IMR-90 (cell line): ENCODE measurements around the gene IFI27L1. TPM values are rescaled to one million over a fixed set of nuclear protein-coding genes. Genes with fewer than 3 reads are reported as not detected.

Experiments used
- ATAC-seq: fragments of 200-7000 bp; cut with Tn5 transposase; 2 replicates; pipeline ENCODE4 v1.9.1; 2020; ENCODE audit warnings: low read depth, mild to moderate bottlenecking, moderate library complexity
- BruUV-seq: library from RNA; stranded (reverse); fragments of 400-500 nt; replicated peaks from 2 replicates; lab custom pipeline; 2021; lab: Mats Ljungman, UMichigan
- CTCF ChIA-PET: fragments of 300-600 bp; formaldehyde crosslinking; extraction: SDS; loops from one replicate; lab custom pipeline; 2021; ENCODE audit warnings: antibody characterized with exemption; lab: Yijun Ruan, JAX
- POLR2A ChIA-PET: fragments of 300-600 bp; sonication (Branson Sonifier 250); formaldehyde crosslinking; loops from one replicate; lab custom pipeline; 2022; ENCODE audit warnings: antibody characterized with exemption; ENCODE audit not compliant: unreplicated experiment; lab: Charles Lee
- DNase-seq: peaks from one replicate; pipeline ENCODE4 v3.0.0; 2013
- H2AFZ ChIP-seq: replicated peaks from 2 replicates; pipeline ENCODE3; 2013; ENCODE audit warnings: low read length, mild to moderate bottlenecking; ENCODE audit not compliant: poor library complexity
- H2AK5ac ChIP-seq: 2 replicates; pipeline ENCODE4 v1.6.1; 2013; ENCODE audit warnings: low read depth, low read length, inconsistent platforms
- H2AK9ac ChIP-seq: replicated peaks from 2 replicates; pipeline ENCODE3; 2013; ENCODE audit warnings: mild to moderate bottlenecking, low read depth, low read length, moderate library complexity; ENCODE audit not compliant: poor library complexity
- H2BK120ac ChIP-seq: 2 replicates; pipeline ENCODE4 v1.6.1; 2013; ENCODE audit warnings: low read depth, low read length, inconsistent platforms
- H2BK15ac ChIP-seq: 3 replicates; pipeline ENCODE4 v1.6.1; 2013; ENCODE audit warnings: low read depth, low read length, inconsistent platforms
- H2BK20ac ChIP-seq: 2 replicates; pipeline ENCODE4 v1.6.1; 2013; ENCODE audit warnings: low read depth, mild to moderate bottlenecking, inconsistent platforms, low read length, moderate library complexity
- H2BK5ac ChIP-seq: 2 replicates; pipeline ENCODE4 v1.6.1; 2013; ENCODE audit warnings: mild to moderate bottlenecking, low read depth, low read length, inconsistent platforms; ENCODE audit not compliant: poor library complexity, severe bottlenecking
- H3K14ac ChIP-seq: replicated peaks from 2 replicates; pipeline ENCODE4 v1.6.1; 2013; ENCODE audit warnings: low read depth, low read length, inconsistent platforms
- H3K18ac ChIP-seq: 2 replicates; pipeline ENCODE4 v1.6.1; 2013; ENCODE audit warnings: low read depth, low read length, control low read depth
- H3K23ac ChIP-seq: 2 replicates; pipeline ENCODE4 v1.6.1; 2013; ENCODE audit warnings: low read depth, low read length, inconsistent platforms
- H3K27ac ChIP-seq: 2 replicates; pipeline ENCODE4 v1.5.1; 2013; ENCODE audit warnings: mild to moderate bottlenecking, control low read depth, low read length; ENCODE audit not compliant: insufficient read depth
- H3K27me3 ChIP-seq: 2 replicates; pipeline ENCODE4 v1.6.1; 2013; ENCODE audit warnings: low read length; ENCODE audit not compliant: control insufficient read depth, insufficient read depth
- H3K36me3 ChIP-seq: 2 replicates; pipeline ENCODE4 v1.6.1; 2013; ENCODE audit warnings: low read length, mixed read lengths; ENCODE audit not compliant: control insufficient read depth, insufficient read depth
- H3K4ac ChIP-seq: 2 replicates; pipeline ENCODE4 v1.6.1; 2013; ENCODE audit warnings: low read depth, low read length, inconsistent platforms
- H3K4me1 ChIP-seq: 2 replicates; pipeline ENCODE4 v1.6.1; 2013; ENCODE audit warnings: low read length, mixed read lengths; ENCODE audit not compliant: control insufficient read depth, insufficient read depth
- H3K4me2 ChIP-seq: 2 replicates; pipeline ENCODE4 v1.6.1; 2013; ENCODE audit warnings: low read depth, mild to moderate bottlenecking, control low read depth, low read length, moderate library complexity
- H3K4me3 ChIP-seq: 2 replicates; pipeline ENCODE4 v1.5.1; 2013; ENCODE audit warnings: low read depth, mild to moderate bottlenecking, control low read depth, low read length, moderate library complexity; ENCODE audit not compliant: insufficient read depth
- H3K56ac ChIP-seq: 2 replicates; pipeline ENCODE4 v1.6.1; 2013; ENCODE audit warnings: low read length, inconsistent platforms; ENCODE audit not compliant: insufficient read depth; ENCODE audit errors: extremely low read depth
- H3K79me1 ChIP-seq, 2 experiments: 2 replicates each; pipeline ENCODE4 v1.6.1; 2013; ENCODE audit warnings: low read length in 2 of 2, inconsistent platforms in 1 of 2, low read depth in 1 of 2
- H3K9ac ChIP-seq: 2 replicates; pipeline ENCODE4 v1.6.1; 2013; ENCODE audit warnings: low read depth, low read length, control low read depth
- H3K9me1 ChIP-seq: 2 replicates; pipeline ENCODE4 v1.6.1; 2013; ENCODE audit warnings: low read length, inconsistent platforms; ENCODE audit not compliant: insufficient read depth
- H3K9me3 ChIP-seq: 2 replicates; pipeline ENCODE4 v1.6.1; 2013; ENCODE audit warnings: low read length; ENCODE audit not compliant: control insufficient read depth, insufficient read depth
- H4K20me1 ChIP-seq: 2 replicates; pipeline ENCODE4 v1.6.1; 2013; ENCODE audit warnings: low read length, inconsistent platforms; ENCODE audit not compliant: insufficient read depth
- H4K5ac ChIP-seq: 2 replicates; pipeline ENCODE4 v1.6.1; 2013; ENCODE audit warnings: mild to moderate bottlenecking, low read depth, low read length, control low read depth
- H4K8ac ChIP-seq, 2 experiments: 2 replicates each; pipeline ENCODE4 v1.6.1; 2013; ENCODE audit warnings: low read depth in 2 of 2, low read length in 2 of 2, control low read depth in 1 of 2, inconsistent platforms in 1 of 2
- H4K91ac ChIP-seq: 2 replicates; pipeline ENCODE4 v1.6.1; 2013; ENCODE audit warnings: low read depth, low read length, inconsistent platforms; ENCODE audit not compliant: insufficient read depth
- BHLHE40 ChIP-seq: fragments of 150-350 bp; IDR thresholded peaks from 2 replicates; pipeline ENCODE4 v1.6.1; 2016; ENCODE audit warnings: mild to moderate bottlenecking, low read depth, low read length
- CEBPB ChIP-seq: IDR thresholded peaks from 2 replicates; pipeline ENCODE4 v1.6.1; 2012; ENCODE audit warnings: low read depth, low read length, improper control_type of control experiment
- CHD1 ChIP-seq: IDR thresholded peaks from 2 replicates; pipeline ENCODE4 v1.6.1; 2012; ENCODE audit warnings: low read depth, low read length, improper control_type of control experiment
- FOS ChIP-seq: fragments of 150-350 bp; IDR thresholded peaks from 2 replicates; pipeline ENCODE4 v1.6.1; 2016; ENCODE audit warnings: low read depth, low read length
- MAFK ChIP-seq: IDR thresholded peaks from 2 replicates; pipeline ENCODE4 v1.6.1; 2012; ENCODE audit warnings: low read depth, low read length, improper control_type of control experiment
- MAZ ChIP-seq: IDR thresholded peaks from 2 replicates; pipeline ENCODE4 v1.6.1; 2012; ENCODE audit warnings: low read depth, mild to moderate bottlenecking, low read length, improper control_type of control experiment, moderate library complexity, borderline replicate concordance
- MXI1 ChIP-seq: IDR thresholded peaks from 2 replicates; pipeline ENCODE4 v1.6.1; 2012; ENCODE audit warnings: low read depth, mild to moderate bottlenecking, low read length, moderate library complexity, borderline replicate concordance
- NFE2L2 ChIP-seq: fragments of 150-350 bp; IDR thresholded peaks from 2 replicates; pipeline ENCODE4 v1.6.1; 2016; ENCODE audit warnings: low read depth, mild to moderate bottlenecking, low read length
- POLR2A ChIP-seq: IDR thresholded peaks from 2 replicates; pipeline ENCODE4 v1.6.1; 2012; ENCODE audit warnings: mild to moderate bottlenecking, low read depth, low read length
- RAD21 ChIP-seq: IDR thresholded peaks from 2 replicates; pipeline ENCODE4 v1.6.1; 2012; ENCODE audit warnings: low read length, improper control_type of control experiment
- RCOR1 ChIP-seq: IDR thresholded peaks from 2 replicates; pipeline ENCODE4 v1.6.1; 2012; ENCODE audit warnings: mild to moderate bottlenecking, low read length, improper control_type of control experiment; ENCODE audit not compliant: insufficient replicate concordance
- RFX5 ChIP-seq: IDR thresholded peaks from 2 replicates; pipeline ENCODE4 v1.8.0; 2012; ENCODE audit warnings: low read depth, mild to moderate bottlenecking, low read length, moderate library complexity
- SMC3 ChIP-seq: fragments of 150-350 bp; IDR thresholded peaks from 2 replicates; pipeline ENCODE4 v1.6.1; 2016; ENCODE audit warnings: low read depth, mild to moderate bottlenecking, antibody characterized with exemption, low read length, moderate library complexity
- USF2 ChIP-seq: fragments of 150-350 bp; IDR thresholded peaks from 2 replicates; pipeline ENCODE4 v1.6.1; 2017; ENCODE audit warnings: mild to moderate bottlenecking, antibody characterized with exemption, low read length, low read depth
- WGBS, 2 experiments: methylation state at CpG; one replicate each; pipeline versions ENCODE4 v1.1.5 to v1.1.7; 2013; ENCODE audit warnings: missing lambda C conversion rate in 2 of 2; ENCODE audit not compliant: insufficient read length in 1 of 2; ENCODE audit errors: extremely low coverage in 2 of 2; 5-methylcytosine and 5-hydroxymethylcytosine counted together
- dilution Hi-C: fragments of 300-500 bp; cut with HindIII; formaldehyde crosslinking; loops from one replicate; pipeline ENCODE4 v1.14.3; 2018; ENCODE audit warnings: low sequenced_read_pairs; ENCODE audit not compliant: unreplicated experiment
- in situ Hi-C: fragments of 300-500 bp; cut with MboI; formaldehyde crosslinking; loops from 3 replicates; pipeline ENCODE4 v1.14.3; 2019; ENCODE audit warnings: low sequenced_read_pairs, inconsistent platforms, mixed read lengths
- intact Hi-C: fragments of 100-400 bp; cut with micrococcal nuclease; formaldehyde crosslinking; loops from 2 replicates; pipeline ENCODE4 v1.10.0; 2022
- polyA plus RNA-seq, 3 experiments: library from polyadenylated mRNA; depleted of rRNA; stranded (reverse); fragments of >200 nt; gene quantifications; 2 replicates each; pipeline ENCODE4 v1.2.3, GENCODE V29; 2012; ENCODE audit warnings: low replicate concordance in 1 of 3
- total RNA-seq: library from RNA; depleted of rRNA; stranded (reverse); fragments of >200 nt; gene quantifications from 2 replicates; pipeline ENCODE4 v1.2.3, GENCODE V29; 2012
- TF ChIP-seq, protein P1 (sequence below): fragments of 150-350 bp; IDR thresholded peaks from 2 replicates; pipeline ENCODE4 v1.6.1; 2016; ENCODE audit warnings: low read depth, mild to moderate bottlenecking, low read length, moderate library complexity, borderline replicate concordance
- TF ChIP-seq, protein P2 (sequence below): conservative IDR thresholded peaks from 2 replicates; pipeline ENCODE4 v1.5.1; 2012; ENCODE audit warnings: mild to moderate bottlenecking, low read depth, low read length, improper control_type of control experiment

The IFI27L1 gene
- total and polyA plus RNA-seq, 2 of the 4 experiments (the other 2 are of a cell fraction), result 13.3 to 24.3 TPM

DNA sequence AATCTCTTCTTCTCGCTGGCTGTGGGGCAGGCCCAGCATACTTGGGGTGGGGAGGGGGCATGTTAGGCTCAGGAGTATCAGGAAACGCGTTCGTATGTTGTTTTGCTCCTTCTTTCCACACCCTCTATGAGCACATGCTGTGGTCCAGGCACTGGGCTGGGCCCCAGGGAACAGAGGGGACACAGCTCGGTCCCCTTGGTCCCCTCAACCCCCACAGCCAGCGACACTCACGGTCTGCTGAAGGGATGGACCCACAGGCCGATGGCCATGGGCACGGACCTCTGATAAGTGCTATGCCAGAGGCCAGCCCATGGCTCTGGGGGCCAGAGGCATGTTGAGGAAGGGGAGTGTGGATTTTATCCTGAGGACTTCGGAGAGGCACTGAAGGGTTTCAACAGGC lies 35.6 kb downstream of the IFI27L1 start:
- H2BK15ac ChIP-seq, result no peak overlapping the region
- no peak overlapping the region for H2BK120ac ChIP-seq
- no peak overlapping the region for H2AK9ac ChIP-seq
- in situ Hi-C loops, result no loop called here
- H3K4me1 ChIP-seq, result peaks cover 8% of the 10 kb centered on the region
- no peak overlapping the region for H3K4me3 ChIP-seq
- ChIA-PET POLR2A (no interaction called here), CTCF (no interaction called here)
- intact Hi-C loops, result no loop called here
- H4K91ac ChIP-seq, result no peak overlapping the region
- H3K36me3 ChIP-seq, result no peaks in the 10 kb centered on the region
- no peak overlapping the region for H3K4me2 ChIP-seq
- H3K18ac ChIP-seq, result no peak overlapping the region
- dilution Hi-C loops, result no loop called here
- no TSS peak for BruUV-seq
- no peak overlapping the region for H3K27ac ChIP-seq
- H3K4ac ChIP-seq, result no peak overlapping the region
- no peaks in the 10 kb centered on the region for H3K79me1 ChIP-seq
- H2AK5ac ChIP-seq, result no peak overlapping the region
- no peak for TF ChIP-seq NFE2L2
- TF ChIP-seq CEBPB, result no peak
- no peak for TF ChIP-seq MAZ
- TF ChIP-seq RAD21, result no peak
- TF ChIP-seq, protein P1, sequence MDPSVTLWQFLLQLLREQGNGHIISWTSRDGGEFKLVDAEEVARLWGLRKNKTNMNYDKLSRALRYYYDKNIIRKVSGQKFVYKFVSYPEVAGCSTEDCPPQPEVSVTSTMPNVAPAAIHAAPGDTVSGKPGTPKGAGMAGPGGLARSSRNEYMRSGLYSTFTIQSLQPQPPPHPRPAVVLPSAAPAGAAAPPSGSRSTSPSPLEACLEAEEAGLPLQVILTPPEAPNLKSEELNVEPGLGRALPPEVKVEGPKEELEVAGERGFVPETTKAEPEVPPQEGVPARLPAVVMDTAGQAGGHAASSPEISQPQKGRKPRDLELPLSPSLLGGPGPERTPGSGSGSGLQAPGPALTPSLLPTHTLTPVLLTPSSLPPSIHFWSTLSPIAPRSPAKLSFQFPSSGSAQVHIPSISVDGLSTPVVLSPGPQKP, result no peak
- no peak for TF ChIP-seq MAFK
- TF ChIP-seq, protein P2, sequence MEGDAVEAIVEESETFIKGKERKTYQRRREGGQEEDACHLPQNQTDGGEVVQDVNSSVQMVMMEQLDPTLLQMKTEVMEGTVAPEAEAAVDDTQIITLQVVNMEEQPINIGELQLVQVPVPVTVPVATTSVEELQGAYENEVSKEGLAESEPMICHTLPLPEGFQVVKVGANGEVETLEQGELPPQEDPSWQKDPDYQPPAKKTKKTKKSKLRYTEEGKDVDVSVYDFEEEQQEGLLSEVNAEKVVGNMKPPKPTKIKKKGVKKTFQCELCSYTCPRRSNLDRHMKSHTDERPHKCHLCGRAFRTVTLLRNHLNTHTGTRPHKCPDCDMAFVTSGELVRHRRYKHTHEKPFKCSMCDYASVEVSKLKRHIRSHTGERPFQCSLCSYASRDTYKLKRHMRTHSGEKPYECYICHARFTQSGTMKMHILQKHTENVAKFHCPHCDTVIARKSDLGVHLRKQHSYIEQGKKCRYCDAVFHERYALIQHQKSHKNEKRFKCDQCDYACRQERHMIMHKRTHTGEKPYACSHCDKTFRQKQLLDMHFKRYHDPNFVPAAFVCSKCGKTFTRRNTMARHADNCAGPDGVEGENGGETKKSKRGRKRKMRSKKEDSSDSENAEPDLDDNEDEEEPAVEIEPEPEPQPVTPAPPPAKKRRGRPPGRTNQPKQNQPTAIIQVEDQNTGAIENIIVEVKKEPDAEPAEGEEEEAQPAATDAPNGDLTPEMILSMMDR, result no peak
- no peak for TF ChIP-seq SMC3
- no peak for TF ChIP-seq BHLHE40
- TF ChIP-seq CHD1, result no peak
- no peak for TF ChIP-seq RFX5
- TF ChIP-seq MXI1, result no peak
- TF ChIP-seq USF2, result no peak
- TF ChIP-seq POLR2A, result no peak
- TF ChIP-seq RCOR1, result no peak
- TF ChIP-seq FOS, result no peak
- WGBS, 2 experiments, result 80% methylated on average over 1 of the region's 10 CpGs; no CpG with 5 or more reads in 1 of the 2 experiments
- H3K9ac ChIP-seq, result no peak overlapping the region
- no peak overlapping the region for H3K56ac ChIP-seq
- DNase-seq, result no peak
- no peak overlapping the region for H2AFZ ChIP-seq
- H4K8ac ChIP-seq, result no peak overlapping the region
- peaks cover 13% of the 10 kb centered on the region; the same call in 1 of the 2 replicates for H3K27me3 ChIP-seq
- no peak overlapping the region for H4K5ac ChIP-seq
- H2BK20ac ChIP-seq, result no peak overlapping the region
- no peak overlapping the region for H2BK5ac ChIP-seq
- no peak overlapping the region for H3K23ac ChIP-seq
- no peak for ATAC-seq
- H3K14ac ChIP-seq, result no peak overlapping the region
- H3K9me3 ChIP-seq, result peaks cover 3% of the 10 kb centered on the region
- peaks cover 6% of the 10 kb centered on the region; the same call in 1 of the 2 replicates for H3K9me1 ChIP-seq
- 0 out of 2 replicates have a peak, but pooled peaks cover 2% of the 10 kb centered on the region for H4K20me1 ChIP-seq
